ENCODE results near the gene TPPP3. TPM values are rescaled to one million over a fixed set of nuclear protein-coding genes. Genes with fewer than 3 reads are reported as not detected.

The TPPP3 gene
- total RNA-seq, 2 donors from 2014 or later, result 0.64 to 0.73 TPM

DNA sequence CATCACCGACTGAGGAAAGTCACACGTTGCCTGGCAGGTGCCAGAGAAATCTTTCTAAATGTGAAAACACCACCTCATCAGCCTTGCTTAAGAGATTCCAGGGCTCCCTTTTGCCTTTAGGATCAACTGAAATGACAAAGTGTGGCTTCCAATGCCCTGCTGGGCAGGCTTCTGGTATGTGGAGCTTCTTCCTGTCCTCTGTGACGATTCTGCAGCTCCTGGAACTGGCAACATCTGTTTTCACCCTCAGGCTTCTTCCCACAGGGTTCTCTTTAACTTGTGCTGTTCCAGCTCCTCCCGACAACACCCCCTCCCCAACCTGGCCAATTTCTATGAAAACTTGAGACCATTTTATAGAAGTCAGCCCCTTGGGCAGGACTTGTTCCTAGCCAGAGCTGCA lies 27.7 kb upstream of the TPPP3 start:
- H3K4me1 Mint-ChIP-seq, result peaks cover 28% of the 10 kb centered on the region
- H3K9ac ChIP-seq (ENCODE audit: extremely low read depth, low read length, poor library complexity, severe bottlenecking), result no peak overlapping the region

GRCh38 chr16:67419931-67420330 lies 26.6 kb upstream of the TPPP3 start:
- peaks cover 14% of the 10 kb centered on the region for H3K4me1 ChIP-seq (ENCODE audit: control insufficient read depth, insufficient read depth, low read length)
- no peak overlapping the region for H3K4me3 ChIP-seq (ENCODE audit: low read length)
- Mint-ChIP-seq H3K9me3 (peaks cover 3% of the 10 kb centered on the region), H3K27me3 (ENCODE audit: insufficient read depth) (peaks cover 4% of the 10 kb centered on the region), H3K4me1 (peaks cover 22% of the 10 kb centered on the region), H3K36me3 (ENCODE audit: low read depth) (no peaks in the 10 kb centered on the region), H3K27ac (no peak overlapping the region), H3K4me3 (no peak overlapping the region)
- TF ChIP-seq, protein P1, sequence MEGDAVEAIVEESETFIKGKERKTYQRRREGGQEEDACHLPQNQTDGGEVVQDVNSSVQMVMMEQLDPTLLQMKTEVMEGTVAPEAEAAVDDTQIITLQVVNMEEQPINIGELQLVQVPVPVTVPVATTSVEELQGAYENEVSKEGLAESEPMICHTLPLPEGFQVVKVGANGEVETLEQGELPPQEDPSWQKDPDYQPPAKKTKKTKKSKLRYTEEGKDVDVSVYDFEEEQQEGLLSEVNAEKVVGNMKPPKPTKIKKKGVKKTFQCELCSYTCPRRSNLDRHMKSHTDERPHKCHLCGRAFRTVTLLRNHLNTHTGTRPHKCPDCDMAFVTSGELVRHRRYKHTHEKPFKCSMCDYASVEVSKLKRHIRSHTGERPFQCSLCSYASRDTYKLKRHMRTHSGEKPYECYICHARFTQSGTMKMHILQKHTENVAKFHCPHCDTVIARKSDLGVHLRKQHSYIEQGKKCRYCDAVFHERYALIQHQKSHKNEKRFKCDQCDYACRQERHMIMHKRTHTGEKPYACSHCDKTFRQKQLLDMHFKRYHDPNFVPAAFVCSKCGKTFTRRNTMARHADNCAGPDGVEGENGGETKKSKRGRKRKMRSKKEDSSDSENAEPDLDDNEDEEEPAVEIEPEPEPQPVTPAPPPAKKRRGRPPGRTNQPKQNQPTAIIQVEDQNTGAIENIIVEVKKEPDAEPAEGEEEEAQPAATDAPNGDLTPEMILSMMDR (conservative IDR thresholded peaks at IDR 0.05), result peak; percentile 41
- no peak overlapping the region for H3K9ac ChIP-seq (ENCODE audit: extremely low read depth, low read length, poor library complexity, severe bottlenecking)
- DNase-seq, result no peak
- no peaks in the 10 kb centered on the region for H3K36me3 ChIP-seq (ENCODE audit: control insufficient read depth, insufficient read depth, low read length)
- H3K27me3 ChIP-seq (ENCODE audit: control insufficient read depth, insufficient read depth, low read length, poor library complexity, severe bottlenecking), result no peaks in the 10 kb centered on the region
- WGBS, 2 experiments (ENCODE audit: insufficient coverage in 1 of 2, insufficient read length in 1 of 2), result 71 to 97% methylated on average over 1 to 3 of the region's 3 CpGs
- no peak overlapping the region for H3K27ac ChIP-seq (ENCODE audit: low read depth, low read length)
- H3K9me3 ChIP-seq (ENCODE audit: control insufficient read depth, low read length), result no peaks in the 10 kb centered on the region

More for the DNA sequence above, 27.7 kb upstream of the TPPP3 start:
- peak; percentile 68 for DNase-seq
- WGBS, 2 experiments (ENCODE audit: insufficient coverage in 1 of 2, insufficient read length in 1 of 2), result 73 to 79% methylated on average over 4 of the region's 4 CpGs
- peaks cover 3% of the 10 kb centered on the region for H3K9me3 Mint-ChIP-seq
- Histone ChIP-seq H3K4me1 (ENCODE audit: control insufficient read depth, insufficient read depth, low read length) (peaks cover 18% of the 10 kb centered on the region), H3K27ac (ENCODE audit: low read depth, low read length) (no peak overlapping the region), H3K27me3 (ENCODE audit: control insufficient read depth, insufficient read depth, low read length, poor library complexity, severe bottlenecking) (no peaks in the 10 kb centered on the region), H3K4me3 (ENCODE audit: low read length) (no peak overlapping the region), H3K9me3 (ENCODE audit: control insufficient read depth, low read length) (no peaks in the 10 kb centered on the region), H3K36me3 (ENCODE audit: control insufficient read depth, insufficient read depth, low read length) (no peaks in the 10 kb centered on the region)
- H3K4me3 Mint-ChIP-seq, result no peak overlapping the region
- TF ChIP-seq, protein P1 (conservative IDR thresholded peaks at IDR 0.05), result no peak
- H3K27me3 Mint-ChIP-seq (ENCODE audit: insufficient read depth), result peaks cover 4% of the 10 kb centered on the region
- H3K27ac Mint-ChIP-seq, result no peak overlapping the region
- no peaks in the 10 kb centered on the region for H3K36me3 Mint-ChIP-seq (ENCODE audit: low read depth)

DNA sequence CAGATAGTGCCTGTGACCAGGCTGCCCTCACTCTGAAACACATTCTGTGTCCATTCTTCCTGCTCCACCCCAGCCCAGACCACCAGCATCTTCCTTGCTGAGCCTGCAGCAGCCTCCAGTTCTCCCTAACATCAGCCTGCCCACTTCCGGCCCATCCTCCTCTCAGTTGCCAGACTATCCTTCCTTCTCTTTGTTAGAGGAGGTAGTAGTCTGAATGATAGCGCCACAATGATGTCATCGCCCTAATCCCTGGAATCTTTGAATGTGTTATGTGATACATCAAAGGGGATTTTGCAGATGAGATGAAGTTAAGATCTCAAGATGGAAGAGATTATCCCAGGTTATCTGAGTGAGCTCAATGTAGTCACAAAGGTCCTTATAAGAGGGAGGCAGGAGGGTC lies 26.2 kb upstream of the TPPP3 start:
- peaks cover 3% of the 10 kb centered on the region for H3K9me3 Mint-ChIP-seq

More for the DNA sequence above, 26.2 kb upstream of the TPPP3 start:
- Mint-ChIP-seq H3K27ac (no peak overlapping the region), H3K4me1 (peaks cover 20% of the 10 kb centered on the region), H3K36me3 (ENCODE audit: low read depth) (no peaks in the 10 kb centered on the region), H3K27me3 (ENCODE audit: insufficient read depth) (peaks cover 4% of the 10 kb centered on the region), H3K4me3 (no peak overlapping the region)
- H3K9ac ChIP-seq (ENCODE audit: extremely low read depth, low read length, poor library complexity, severe bottlenecking), result no peak overlapping the region
- TF ChIP-seq, protein P1 (conservative IDR thresholded peaks at IDR 0.05), result no peak
- H3K9me3 ChIP-seq (ENCODE audit: control insufficient read depth, low read length), result no peaks in the 10 kb centered on the region
- WGBS, 2 experiments (ENCODE audit: insufficient coverage in 1 of 2, insufficient read length in 1 of 2), result 95 to 100% methylated on average over 2 to 3 of the region's 3 CpGs
- H3K4me3 ChIP-seq (ENCODE audit: low read length), result no peak overlapping the region
- no peaks in the 10 kb centered on the region for H3K36me3 ChIP-seq (ENCODE audit: control insufficient read depth, insufficient read depth, low read length)
- H3K4me1 ChIP-seq (ENCODE audit: control insufficient read depth, insufficient read depth, low read length), result peaks cover 9% of the 10 kb centered on the region
- no peak overlapping the region for H3K27ac ChIP-seq (ENCODE audit: low read depth, low read length)
- DNase-seq, result no peak
- no peaks in the 10 kb centered on the region for H3K27me3 ChIP-seq (ENCODE audit: control insufficient read depth, insufficient read depth, low read length, poor library complexity, severe bottlenecking)

Data from endodermal cell (in vitro differentiated cells).